HepG2 (cell line): ENCODE results near the gene ZNFX1.

Source experiments
- BHLHE40 ChIP-seq: IDR thresholded peaks from 2 replicates; pipeline ENCODE4 v1.6.1; 2011; ENCODE audit warnings: low read length, improper control_type of control experiment
- MAZ ChIP-seq, 2 experiments: sonication (generic) in 1 of 2; formaldehyde crosslinking in 1 of 2; IDR thresholded peaks; 2 replicates each; pipeline versions ENCODE4 v1.5.0 to v1.6.1; 2012 to 2020; ENCODE audit warnings: low read depth in 2 of 2, mild to moderate bottlenecking in 2 of 2, borderline replicate concordance in 1 of 2, improper control_type of control experiment in 1 of 2, low read length in 1 of 2, missing genetic modification reagents in 1 of 2, moderate library complexity in 1 of 2
- ZNF24 ChIP-seq: fragments of 450-650 bp; IDR thresholded peaks from 2 replicates; pipeline ENCODE4 v1.6.1; 2017; ENCODE audit warnings: antibody characterized with exemption, mild to moderate bottlenecking
- ZNF570 ChIP-seq: sonication (generic); formaldehyde crosslinking; IDR thresholded peaks from 2 replicates; pipeline ENCODE4 v1.4.0; 2020; ENCODE audit warnings: mild to moderate bottlenecking, missing genetic modification reagents, borderline replicate concordance
- ZNF670 ChIP-seq: sonication (generic); formaldehyde crosslinking; IDR thresholded peaks from 2 replicates; pipeline ENCODE4 v1.8.0; 2022; ENCODE audit warnings: mild to moderate bottlenecking, missing genetic modification reagents, borderline replicate concordance
- TF ChIP-seq, protein P1 (sequence below): sonication (generic); formaldehyde crosslinking; IDR thresholded peaks from 2 replicates; pipeline ENCODE4 v1.4.0; 2020; ENCODE audit warnings: missing genetic modification reagents; ENCODE audit errors: not compliant biosample characterization
- TF ChIP-seq, protein P2 (sequence below), 2 experiments: sonication (generic) in 1 of 2; formaldehyde crosslinking in 1 of 2; IDR thresholded peaks; 2 replicates each; pipeline versions ENCODE4 v1.5.1 to v1.6.1; 2011 to 2020; ENCODE audit warnings: borderline replicate concordance in 1 of 2, low read depth in 1 of 2, low read length in 1 of 2, mild to moderate bottlenecking in 1 of 2, missing genetic modification reagents in 1 of 2, moderate library complexity in 1 of 2
- TF ChIP-seq, protein P3 (sequence below): sonication (generic); formaldehyde crosslinking; IDR thresholded peaks from 2 replicates; pipeline ENCODE4 v1.5.1; 2020; ENCODE audit warnings: mild to moderate bottlenecking, missing genetic modification reagents

DNA sequence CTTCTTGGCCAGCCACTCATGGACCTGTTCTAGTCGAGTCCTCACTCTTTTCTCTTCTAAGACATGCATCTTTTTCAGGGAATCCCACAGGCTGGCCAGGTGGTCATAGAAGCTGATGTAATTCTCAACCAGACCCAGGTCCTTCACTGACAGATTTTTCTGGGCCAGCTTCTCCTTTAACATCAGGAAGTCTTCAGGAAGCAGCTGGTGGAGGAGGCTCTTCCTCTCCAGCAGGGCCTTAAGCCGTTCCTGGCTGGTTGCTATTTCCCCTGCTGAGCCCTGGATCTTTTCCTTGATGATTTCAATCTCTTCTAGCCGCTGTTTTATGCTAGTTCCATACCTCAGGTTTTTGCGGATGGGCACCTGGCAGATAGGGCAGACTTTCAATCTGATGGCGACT is 30.1 kb downstream of the ZNFX1 start:
- TF ChIP-seq, protein P1, sequence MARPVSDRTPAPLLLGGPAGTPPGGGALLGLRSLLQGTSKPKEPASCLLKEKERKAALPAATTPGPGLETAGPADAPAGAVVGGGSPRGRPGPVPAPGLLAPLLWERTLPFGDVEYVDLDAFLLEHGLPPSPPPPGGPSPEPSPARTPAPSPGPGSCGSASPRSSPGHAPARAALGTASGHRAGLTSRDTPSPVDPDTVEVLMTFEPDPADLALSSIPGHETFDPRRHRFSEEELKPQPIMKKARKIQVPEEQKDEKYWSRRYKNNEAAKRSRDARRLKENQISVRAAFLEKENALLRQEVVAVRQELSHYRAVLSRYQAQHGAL (CRISPR knock-in tag) = no peak
- TF ChIP-seq ZNF570 (CRISPR knock-in tag) (no peak), ZNF670 (CRISPR knock-in tag) (no peak), ZNF24 (no peak), BHLHE40 (no peak), MAZ (IDR thresholded peaks at IDR 0.05; ENCODE audit: borderline replicate concordance, low read depth, low read length) (no peak), MAZ (CRISPR knock-in tag; IDR thresholded peaks at IDR 0.05; ENCODE audit: low read depth) (no peak)
- TF ChIP-seq, protein P2, sequence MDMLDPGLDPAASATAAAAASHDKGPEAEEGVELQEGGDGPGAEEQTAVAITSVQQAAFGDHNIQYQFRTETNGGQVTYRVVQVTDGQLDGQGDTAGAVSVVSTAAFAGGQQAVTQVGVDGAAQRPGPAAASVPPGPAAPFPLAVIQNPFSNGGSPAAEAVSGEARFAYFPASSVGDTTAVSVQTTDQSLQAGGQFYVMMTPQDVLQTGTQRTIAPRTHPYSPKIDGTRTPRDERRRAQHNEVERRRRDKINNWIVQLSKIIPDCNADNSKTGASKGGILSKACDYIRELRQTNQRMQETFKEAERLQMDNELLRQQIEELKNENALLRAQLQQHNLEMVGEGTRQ (IDR thresholded peaks at IDR 0.05; ENCODE audit: low read depth, low read length) = no peak
- TF ChIP-seq, protein P2 (CRISPR knock-in tag; IDR thresholded peaks at IDR 0.05; ENCODE audit: borderline replicate concordance) = no peak
- TF ChIP-seq, protein P3, sequence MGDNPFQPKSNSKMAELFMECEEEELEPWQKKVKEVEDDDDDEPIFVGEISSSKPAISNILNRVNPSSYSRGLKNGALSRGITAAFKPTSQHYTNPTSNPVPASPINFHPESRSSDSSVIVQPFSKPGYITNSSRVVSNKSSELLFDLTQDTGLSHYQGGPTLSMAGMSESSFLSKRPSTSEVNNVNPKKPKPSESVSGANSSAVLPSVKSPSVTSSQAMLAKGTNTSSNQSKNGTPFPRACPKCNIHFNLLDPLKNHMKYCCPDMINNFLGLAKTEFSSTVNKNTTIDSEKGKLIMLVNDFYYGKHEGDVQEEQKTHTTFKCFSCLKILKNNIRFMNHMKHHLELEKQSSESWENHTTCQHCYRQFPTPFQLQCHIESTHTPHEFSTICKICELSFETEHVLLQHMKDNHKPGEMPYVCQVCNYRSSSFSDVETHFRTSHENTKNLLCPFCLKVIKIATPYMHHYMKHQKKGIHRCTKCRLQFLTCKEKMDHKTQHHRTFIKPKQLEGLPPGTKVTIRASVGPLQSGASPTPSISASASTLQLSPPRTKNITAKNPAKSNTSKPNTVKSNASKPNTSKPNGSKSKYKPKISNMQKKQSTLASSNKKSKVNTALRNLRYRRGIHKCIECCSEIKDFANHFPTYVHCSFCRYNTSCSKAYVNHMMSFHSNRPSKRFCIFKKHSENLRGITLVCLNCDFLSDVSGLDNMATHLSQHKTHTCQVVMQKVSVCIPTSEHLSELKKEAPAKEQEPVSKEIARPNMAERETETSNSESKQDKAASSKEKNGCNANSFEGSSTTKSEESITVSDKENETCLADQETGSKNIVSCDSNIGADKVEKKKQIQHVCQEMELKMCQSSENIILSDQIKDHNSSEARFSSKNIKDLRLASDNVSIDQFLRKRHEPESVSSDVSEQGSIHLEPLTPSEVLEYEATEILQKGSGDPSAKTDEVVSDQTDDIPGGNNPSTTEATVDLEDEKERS (CRISPR knock-in tag) = no peak
